GM19240 (cell line): ENCODE data around the gene ZFP92.
"Not testable (repeated sequence)": the region's sequence is repeated elsewhere in the genome, so short reads cannot be mapped to it uniquely, and the experiment has no call there.

ENCODE experiments used
- DNase-seq: peaks from one replicate; pipeline ENCODE4 v3.0.0; 2011; ENCODE audit warnings: low spot score; ENCODE audit not compliant: insufficient read length

ZFP92 gene, protein sequence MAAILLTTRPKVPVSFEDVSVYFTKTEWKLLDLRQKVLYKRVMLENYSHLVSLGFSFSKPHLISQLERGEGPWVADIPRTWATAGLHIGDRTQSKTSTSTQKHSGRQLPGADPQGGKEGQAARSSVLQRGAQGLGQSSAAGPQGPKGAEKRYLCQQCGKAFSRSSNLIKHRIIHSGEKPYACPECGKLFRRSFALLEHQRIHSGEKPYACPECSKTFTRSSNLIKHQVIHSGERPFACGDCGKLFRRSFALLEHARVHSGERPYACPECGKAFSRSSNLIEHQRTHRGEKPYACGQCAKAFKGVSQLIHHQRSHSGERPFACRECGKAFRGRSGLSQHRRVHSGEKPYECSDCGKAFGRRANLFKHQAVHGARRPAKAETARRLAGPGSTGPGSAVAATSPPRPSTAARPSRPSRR

DNA sequence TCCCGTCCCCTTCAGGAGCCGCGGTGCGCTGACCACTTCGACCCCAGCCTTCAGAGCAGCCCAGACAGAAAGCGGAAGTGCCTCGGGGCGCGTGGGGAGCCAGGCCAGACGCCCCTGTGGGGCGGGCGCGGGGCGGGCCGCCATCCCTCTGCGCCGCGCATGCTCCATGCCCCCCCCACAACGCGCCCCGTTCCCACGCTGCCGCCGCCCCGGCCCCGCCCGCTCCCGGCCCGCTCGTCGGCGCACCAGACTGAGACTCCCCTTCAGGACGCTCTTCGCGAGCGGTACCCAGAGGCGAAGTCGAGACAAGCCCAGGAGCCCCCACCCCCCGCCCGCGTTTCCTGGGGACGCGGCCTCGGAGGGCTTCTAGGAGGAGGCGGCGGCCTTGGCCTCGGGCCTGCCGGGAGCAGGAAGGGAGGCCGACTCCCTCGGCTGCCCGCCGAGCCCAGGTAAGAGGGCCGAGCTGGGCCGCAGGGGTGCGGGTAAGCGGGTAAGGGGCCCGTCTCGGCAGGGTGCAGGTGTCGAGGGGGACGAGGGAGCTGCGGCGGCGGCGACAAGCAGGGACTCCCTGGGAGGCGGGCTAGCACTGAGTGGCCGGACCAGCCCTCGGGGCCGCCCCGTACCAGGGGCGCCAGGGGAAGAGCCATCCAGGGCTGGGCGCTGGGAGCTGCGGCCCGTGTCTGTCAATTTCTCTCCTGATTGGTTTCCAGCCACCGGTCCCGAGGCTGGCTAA, at the start of gene ZFP92:
Gene ZFP92, plus strand, starts transcription at position 218 of the 733 bp plus-strand sequence. CDS start 6,851 bp downstream, outside the sequence.
- DNase-seq: peak; percentile 24

DNA sequence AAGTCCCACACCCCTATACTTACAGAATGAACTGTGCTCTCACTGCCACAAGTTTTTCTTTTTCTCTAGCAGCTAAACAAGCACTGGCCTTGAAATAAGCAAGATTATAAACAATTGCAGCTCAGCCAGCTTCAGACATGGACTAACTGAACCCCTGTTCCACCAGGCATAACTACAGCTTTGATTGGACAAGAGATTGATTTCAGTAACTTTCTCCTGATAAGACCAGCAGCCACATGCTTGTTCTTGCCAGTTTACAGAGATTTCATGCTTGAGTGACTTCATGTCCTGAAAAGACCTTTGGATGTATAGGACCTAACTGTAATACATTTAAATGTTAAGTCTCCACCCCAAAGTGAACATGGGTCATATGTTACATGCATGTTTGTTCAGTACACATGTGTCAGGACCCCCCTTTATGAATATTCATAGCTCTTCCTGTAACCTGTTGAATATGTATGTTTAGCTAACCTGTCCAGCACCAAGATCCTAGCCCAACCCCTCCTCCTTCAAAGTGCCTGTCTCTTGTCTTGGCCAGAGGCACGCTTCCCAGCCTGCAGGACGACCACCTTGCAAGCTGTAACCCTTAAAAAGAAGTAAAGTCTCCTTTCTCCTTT, 49.4 kb upstream of the ZFP92 start:
- DNase-seq: no peak

DNA sequence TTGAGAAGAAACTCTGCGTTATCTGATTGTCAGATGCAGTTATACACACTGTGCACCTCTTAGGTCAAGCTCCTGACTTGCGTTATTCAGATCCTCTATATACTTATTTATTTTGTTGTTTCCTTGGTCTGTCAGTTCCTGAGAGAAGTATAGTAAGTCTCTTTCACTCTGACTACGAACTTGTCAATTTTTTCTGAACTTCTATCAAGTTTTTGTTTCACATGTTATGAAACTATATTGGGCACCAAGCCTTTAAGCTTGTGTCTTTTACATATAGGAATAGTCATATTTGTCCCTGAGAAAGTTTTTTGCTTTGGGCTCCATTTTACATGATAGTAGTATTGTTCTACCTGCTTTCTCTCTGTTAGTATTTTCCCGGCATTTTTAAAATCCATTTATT, 45.6 kb upstream of the ZFP92 start:
- DNase-seq: no peak

DNA sequence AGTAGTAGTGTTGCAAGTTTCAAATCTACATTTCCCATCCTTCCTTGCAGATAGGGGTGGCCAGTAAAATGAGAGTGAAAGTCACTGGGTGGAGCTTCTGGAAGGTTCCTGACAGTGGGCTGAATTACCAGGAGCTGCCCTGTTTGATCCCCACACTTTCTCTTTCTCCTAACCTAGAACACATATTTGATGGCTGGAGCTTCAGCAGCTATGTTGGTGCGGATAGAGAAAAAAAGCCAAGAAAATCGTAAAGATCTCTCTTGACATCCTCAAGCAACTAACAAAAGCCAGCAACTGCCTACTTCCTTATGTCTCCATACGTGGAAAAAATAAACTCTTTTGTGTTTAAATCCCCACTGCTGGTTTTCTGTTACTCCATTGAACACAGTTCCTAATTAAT, 45.2 kb upstream of the ZFP92 start:
- no peak for DNase-seq

DNA sequence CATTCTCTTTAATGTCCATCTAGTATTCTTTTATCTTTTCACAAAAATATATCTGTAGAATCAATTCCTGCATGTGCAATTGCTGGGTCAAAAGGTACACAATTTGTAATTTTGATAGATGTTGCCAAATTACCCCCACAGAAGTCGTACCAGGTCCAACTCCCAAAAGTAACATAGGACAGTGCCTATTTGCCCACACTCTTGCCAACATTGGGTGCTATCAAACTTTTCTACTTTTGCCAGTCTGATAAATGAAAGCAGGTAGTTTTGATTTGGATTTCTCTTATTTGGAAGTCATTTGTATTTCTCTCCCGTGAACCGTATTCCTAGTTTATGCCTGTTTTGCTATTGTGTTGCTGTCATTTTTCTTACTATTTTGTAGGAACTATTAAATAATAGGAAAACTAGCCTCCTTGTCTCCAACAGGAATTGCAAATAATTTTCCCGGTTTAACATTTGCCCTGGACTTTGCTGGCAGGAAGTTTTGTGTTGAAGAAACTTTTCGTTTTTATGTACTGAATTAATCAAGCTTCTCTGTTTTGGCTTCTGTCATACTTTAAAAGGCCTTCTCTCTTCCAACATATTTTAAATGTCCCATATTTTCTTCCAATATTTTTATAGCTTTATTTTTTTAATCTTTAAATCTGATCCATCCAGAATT, 44.3 kb upstream of the ZFP92 start:
- no peak for DNase-seq

DNA sequence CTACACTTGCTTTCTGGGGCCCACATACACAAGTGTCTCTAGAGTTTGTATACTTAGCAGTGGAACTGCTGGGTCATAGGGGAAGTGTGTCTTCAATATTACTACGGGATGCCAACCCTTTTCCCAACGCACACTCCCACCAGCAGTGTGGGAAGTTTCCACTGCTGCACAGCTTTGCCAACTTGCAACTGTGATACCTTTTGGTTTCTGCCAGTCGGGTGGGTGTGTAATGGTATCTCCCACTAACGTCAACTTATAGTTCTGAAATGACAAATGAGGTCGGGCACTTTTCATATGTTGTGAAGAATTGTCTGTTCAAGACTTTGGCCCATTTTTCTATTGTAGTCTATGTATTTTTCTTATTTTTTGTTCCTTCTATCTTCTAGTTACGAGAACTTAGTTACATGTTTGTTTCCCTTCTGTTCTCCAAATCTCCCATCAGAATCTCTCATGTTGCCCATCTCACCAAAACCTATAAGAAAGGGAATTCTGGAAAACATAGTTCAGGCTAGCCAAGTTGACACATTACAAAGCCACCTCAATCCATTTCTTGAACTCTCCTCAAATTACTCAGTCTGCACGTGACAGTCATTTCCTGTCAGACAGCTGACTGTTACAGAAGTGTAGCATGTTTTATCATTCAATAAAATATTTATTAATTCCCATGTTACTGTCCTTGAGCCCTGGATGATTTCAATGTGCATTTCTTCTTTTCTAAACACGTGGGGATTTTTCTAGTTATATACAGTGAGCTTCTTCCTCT, 40.8 kb upstream of the ZFP92 start:
- no peak for DNase-seq

DNA sequence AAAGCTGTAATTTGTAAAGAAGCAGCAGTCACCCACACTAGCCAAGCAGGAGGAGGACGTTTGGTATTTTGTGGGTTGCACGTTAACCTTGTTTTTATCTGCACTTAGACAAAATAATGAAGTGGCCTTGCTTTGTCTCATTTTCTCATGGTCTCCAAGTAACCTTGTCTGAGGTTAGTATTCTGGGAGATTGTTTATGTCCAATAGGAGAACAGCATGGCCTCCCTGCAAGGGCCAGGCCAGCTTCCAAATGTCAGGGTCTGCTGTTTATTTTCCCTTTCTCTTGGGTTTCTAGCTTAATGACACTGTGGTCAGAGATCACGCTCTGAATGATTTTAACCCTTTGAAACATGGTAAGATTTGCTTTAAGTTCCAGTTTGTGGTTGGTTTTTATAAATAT, 40.0 kb upstream of the ZFP92 start:
- no peak for DNase-seq

DNA sequence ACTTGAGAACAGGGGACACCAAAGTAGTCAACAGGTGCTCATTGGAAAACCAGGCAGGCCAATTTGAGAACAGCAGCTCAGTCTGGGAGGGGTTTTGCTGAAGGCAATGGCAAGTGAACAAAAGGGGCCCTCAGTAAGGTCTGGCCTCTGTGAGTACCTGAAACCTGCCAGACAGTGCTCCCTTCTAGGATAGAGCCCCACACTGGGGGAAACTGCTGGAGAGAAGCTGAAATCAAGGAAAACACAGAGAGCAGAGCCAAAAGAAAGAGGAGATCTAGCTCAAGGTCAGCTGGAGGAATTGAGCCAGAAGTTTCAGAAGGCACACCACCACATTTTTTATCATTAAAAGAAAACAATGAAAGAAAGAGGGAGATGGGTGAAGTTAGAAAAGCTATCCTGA, 38.3 kb upstream of the ZFP92 start:
- no peak for DNase-seq

DNA sequence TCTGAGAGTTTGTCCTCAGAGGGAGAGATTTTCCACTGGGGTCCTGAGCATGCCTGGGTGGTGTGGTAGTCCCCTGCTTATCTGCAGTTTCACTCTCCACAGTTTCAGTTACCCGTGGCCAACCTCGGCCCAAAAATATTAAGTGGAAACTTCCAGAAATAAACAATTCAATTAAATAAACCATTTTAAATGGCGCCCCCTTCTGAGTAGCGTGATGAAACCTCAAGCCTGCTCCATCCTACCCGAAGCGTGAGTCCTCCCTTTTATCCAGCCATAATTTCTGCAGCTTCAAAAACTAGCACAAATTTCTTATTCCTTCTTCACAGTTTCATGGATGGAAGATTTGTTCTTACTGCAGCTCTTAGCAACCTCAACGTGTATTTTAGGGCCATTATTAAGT, 36.8 kb upstream of the ZFP92 start:
- no peak for DNase-seq

DNA sequence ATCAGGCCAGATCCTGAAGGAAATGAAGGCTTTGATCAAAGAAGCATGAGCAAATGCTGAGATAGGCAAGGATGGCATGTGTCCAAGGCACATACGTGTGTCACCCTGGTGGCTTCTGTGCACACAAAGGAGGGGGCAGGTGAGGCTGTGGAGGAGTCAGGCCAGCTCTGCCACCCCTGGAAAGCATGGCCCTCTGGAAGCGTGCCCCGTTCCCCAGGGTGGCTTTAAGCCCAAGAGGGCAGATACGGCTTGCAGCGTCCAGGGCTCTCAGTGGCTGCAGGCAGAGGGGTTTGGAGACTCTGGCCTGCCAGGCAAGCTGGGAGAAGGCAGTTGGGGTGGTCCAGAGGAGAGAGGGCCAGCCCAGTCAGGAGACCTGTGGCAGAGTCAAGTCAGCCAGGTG, 35.7 kb upstream of the ZFP92 start:
- DNase-seq: no peak

DNA sequence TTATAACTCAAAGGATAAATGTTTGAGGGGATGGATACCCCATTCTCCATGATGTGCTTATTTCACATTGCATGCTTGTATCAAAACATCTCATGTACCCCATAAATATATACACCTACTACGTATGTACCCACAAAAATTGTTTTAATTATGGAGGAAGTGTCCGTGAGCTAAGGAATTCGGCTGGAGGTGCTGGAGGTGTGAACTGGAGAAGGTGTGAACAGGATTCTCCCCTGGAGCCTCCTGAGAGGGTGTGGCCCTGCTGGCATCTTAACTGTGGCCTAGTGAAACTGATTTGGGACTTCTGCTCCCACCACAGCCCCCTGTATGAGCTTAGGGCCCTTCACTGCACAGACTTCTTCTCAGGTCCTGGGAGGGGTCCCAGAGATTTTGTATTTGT, 33.5 kb upstream of the ZFP92 start:
- DNase-seq: no peak

DNA sequence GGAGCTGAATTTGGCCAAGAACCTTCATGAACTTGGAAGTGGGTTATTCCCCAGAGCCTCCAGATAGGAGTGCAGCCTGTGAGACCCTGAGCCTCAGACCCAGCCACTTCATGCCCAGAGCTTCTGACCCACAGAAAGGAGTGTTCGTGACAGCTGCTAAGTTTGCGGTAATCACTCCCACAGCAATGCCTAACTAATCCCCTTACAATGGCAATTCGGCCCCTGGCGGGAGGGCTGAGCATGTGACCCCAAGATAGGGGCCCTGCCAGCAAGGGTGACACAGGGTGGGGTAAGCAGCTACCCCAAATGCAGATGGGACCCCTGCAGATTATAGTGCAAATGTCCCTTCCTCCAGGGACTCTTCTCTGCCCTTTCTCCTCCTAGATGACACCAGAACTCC, 32.7 kb upstream of the ZFP92 start:
- no peak for DNase-seq

DNA sequence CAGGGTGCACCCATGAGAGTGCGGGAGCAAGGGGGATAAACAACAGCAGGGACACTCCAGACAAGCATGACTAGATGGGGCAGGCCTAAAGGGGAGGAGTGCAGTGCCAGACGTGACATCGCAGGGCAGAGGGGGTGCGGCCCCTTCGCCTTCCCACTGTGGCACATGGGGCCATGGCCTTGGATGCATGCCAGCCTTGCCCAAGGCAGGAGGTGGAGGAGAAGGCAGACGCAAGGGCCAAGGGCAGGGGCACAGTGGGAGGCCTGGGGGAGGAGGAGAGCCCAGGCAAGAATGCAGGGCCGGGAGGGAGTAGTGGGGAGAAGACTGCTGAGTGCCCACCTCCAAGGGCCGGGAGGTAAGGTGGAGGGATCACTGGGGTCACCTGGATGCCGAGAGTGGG, 31.8 kb upstream of the ZFP92 start:
- no peak for DNase-seq

DNA sequence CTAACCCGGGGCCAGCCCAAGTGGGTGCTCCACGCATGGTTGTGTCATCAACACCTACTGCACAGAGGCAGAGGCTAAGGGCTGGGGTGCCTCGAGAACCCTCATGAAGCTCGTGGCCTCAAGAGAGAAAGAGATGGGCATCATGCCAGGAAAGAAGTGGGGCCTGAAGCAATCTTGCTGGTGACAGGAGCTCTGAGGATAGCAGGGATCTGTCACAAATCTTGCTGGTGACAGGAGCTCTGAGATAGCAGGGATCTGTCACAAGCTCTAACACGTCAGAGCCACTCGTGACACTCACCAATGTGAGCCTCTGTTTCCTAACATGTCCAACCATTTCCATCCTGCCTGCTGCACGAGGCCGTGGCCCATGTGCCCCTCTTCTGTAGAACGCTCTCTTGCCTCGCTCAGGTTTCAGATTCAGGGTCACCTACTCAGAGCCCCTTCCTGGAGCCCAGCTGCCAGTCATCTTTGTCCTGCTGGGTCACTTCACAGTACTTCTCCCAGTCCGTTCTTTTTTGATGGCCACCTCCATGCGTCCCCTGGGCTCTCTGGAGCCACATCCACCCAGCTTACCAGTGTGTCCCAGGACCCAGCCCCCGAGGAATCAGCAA, 31.2 kb upstream of the ZFP92 start:
- DNase-seq: no peak

DNA sequence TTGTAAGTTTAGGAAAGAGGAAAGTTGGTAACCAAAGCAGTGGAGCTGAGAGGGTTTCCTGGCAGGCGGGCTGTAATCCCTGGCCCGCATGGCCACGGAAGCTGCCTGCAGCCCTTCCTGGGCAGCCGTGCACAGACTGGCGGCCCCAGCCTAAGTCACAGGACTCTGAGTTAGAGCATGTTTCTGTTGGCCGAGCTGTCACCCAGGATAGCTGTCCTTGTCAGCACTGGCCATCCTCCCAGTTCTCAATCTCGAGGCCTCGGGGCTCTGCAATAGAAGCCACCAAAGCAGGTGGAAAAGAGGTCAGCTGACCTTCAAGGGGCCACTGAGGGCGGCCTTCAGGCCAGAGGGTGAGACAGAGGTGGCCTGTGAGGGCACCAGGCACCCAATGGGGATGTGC, 30.6 kb upstream of the ZFP92 start:
- no peak for DNase-seq

DNA sequence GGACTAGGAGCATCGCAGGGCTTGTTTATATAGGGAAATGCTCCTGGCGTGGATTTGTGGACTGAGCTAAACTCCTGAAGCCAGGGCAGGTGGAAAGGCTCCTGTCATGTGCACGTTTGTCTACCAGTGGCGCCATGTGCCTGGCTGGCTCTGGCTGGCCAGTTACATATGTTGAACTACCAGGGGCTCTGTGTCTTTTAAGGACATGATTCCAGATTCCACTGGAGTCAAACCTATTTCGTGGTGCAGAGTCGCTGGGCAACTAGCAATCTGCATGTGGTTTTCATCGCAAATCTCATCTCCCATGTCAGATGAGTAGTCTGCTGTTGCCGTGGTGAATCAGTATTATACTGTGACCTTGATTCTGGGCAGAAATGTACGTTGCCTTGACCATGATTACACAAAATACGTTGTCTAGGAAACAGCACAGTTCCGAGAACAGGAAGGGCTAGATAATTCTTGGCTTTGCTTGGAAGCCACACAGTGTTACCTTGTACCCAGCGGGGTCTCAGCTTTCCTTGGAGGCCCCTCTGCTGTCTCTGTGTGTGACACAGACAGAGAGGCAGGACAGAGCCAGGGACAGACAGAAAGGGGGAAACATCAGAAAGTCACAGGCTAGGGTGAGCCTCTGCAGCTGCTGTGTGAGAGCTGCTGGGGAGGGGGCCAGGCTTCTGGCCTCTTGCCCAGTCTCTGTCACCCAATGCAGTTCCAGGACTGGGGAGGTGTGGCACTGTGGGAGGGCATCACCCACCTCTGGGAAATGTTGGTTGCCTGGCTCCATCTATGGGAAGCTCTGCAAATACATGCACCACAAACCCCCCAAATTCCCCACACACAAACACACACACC, 29.4 kb upstream of the ZFP92 start:
- DNase-seq: no peak

DNA sequence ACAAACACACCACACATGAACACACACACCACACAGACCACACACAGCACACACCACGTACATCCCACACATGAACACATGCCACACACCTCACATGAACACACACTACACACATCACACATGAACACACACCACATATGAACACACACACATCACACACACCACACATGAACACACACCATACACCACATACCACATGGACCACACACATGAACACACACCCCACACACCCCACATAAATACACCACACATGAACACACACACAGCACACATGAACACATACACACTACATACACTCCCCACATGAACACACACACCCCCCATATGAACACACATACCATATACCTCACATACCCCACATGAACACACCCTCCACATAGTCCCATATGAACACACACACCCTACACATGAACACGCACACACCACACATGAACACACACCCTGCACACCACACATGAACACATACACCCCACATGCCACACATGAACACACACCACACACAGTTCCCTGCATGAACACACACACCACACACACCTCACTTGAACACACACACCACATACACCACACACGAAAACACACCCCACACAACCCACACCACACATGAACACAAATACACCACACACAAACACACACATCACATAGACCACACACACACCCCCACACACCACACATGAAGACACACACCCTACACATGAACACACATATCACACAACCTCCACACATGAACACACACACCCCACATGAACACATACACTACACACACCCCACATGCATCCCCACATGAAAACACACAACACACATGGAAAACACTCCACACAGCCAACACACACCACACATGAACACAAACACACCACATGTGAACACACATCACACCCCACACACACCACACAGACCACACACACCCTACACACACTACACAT, 28.4 kb upstream of the ZFP92 start:
- no peak for DNase-seq

DNA sequence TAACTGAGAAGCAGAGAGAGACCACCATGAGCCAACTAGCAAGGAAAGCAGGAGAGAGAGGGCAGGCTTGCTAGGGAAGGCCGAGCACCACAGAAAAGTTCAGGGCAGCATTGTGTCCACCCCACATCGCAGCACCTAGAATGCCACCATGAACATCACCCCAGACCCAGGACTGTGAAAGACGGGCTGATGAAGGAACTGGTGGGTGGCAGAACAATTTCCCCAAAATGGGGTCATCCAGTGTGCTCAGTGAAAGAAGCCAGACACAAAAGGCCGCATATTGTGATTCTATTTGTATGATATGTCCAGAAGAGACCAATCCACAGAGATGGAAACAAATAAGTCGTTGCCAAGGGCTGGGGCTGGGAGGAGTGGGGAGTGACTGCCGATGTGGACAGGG, 26.9 kb upstream of the ZFP92 start:
- DNase-seq: no peak

DNA sequence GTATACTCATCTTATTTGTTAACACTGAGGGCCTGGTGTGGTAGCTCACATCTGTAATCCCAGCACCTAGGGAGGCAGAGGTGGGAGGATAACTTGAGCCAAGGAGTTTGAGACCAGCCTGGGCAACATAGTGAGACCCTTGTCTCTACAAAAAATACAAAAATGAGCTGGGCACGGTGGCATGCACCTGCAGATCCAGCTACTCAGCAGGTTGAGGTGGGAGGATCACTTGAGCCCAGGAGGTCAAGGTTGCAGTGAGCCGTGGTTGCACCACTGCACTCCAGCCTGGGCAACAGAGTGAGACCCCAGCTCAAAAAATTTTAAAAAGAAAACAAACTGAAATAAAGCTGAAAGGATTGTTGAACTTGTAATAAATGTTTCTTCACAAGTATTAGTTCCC, 26.3 kb upstream of the ZFP92 start:
- not testable (repeated sequence) for DNase-seq
